Endothelial cell of umbilical vein (primary cell): ENCODE measurements around the gene PLEKHA5. TPM values are rescaled to one million over a fixed set of nuclear protein-coding genes. Genes with fewer than 3 reads are reported as not detected.

Experiments
- BruUV-seq: library from RNA; stranded (reverse); fragments of 400-500 nt; replicated peaks from 2 replicates; lab custom pipeline; 2021; lab: Mats Ljungman, UMichigan
- CTCF ChIA-PET: fragments of 300-600, 350-600 bp; sonication (Branson Sonifier 250); formaldehyde crosslinking; loops from one replicate; lab custom pipeline; 2021; ENCODE audit warnings: antibody characterized with exemption, inconsistent platforms; lab: Charles Lee
- POLR2A ChIA-PET: fragments of 300-600, 350-600 bp; sonication (Branson Sonifier 250); formaldehyde crosslinking; loops from one replicate; lab custom pipeline; 2021; ENCODE audit warnings: antibody characterized with exemption, inconsistent platforms; lab: Charles Lee
- DNase-seq: peaks from one replicate; pipeline ENCODE4 v3.0.0-alpha.2; 2011; ENCODE audit warnings: low read depth, low spot score
- FAIRE-seq: peaks from 2 replicates; lab custom pipeline; 2011; peaks lifted over from hg19 to GRCh38; lab: Jason Lieb, UNC
- H2AFZ ChIP-seq: 2 replicates; pipeline ENCODE4 v1.6.0; 2012; ENCODE audit warnings: low read depth, low read length, control low read depth, inconsistent platforms
- H3K27ac ChIP-seq: 2 replicates; pipeline ENCODE4 v1.5.1; 2011; ENCODE audit warnings: low read depth, mild to moderate bottlenecking, control low read depth, low read length, moderate library complexity; ENCODE audit not compliant: insufficient read depth
- H3K27me3 ChIP-seq, 2 experiments: 2 replicates each; pipeline versions ENCODE4 v1.6.0 to v1.6.1; 2011; ENCODE audit warnings: low read length in 2 of 2, mixed read lengths in 1 of 2; ENCODE audit not compliant: control insufficient read depth in 2 of 2, insufficient read depth in 2 of 2
- H3K36me3 ChIP-seq, 2 experiments: 2 replicates in 1 of 2; 3 replicates in 1 of 2; pipeline ENCODE4 v1.5.1; 2011; ENCODE audit warnings: low read length in 2 of 2, mild to moderate bottlenecking in 1 of 2, moderate library complexity in 1 of 2; ENCODE audit not compliant: control insufficient read depth in 2 of 2, insufficient read depth in 2 of 2; ENCODE audit errors: extremely low read depth in 1 of 2
- H3K4me1 ChIP-seq: 3 replicates; pipeline ENCODE4 v1.5.1; 2011; ENCODE audit warnings: mild to moderate bottlenecking, low read length; ENCODE audit not compliant: control insufficient read depth, insufficient read depth; ENCODE audit errors: extremely low read depth
- H3K4me2 ChIP-seq: 2 replicates; pipeline ENCODE4 v1.6.1; 2011; ENCODE audit warnings: low read length, control low read depth, mixed read lengths; ENCODE audit not compliant: insufficient read depth
- H3K4me3 ChIP-seq, 3 experiments: fragments of 200-600 bp in 1 of 3; sonication (generic), shearing (Covaris generic) in 1 of 3; replicated peaks in 1 of 3; 2 replicates each; pipeline ENCODE4 v1.5.1; 2011 to 2016; ENCODE audit warnings: control low read depth in 3 of 3, low read length in 3 of 3, mild to moderate bottlenecking in 2 of 3, inconsistent platforms in 1 of 3, low read depth in 1 of 3, moderate library complexity in 1 of 3; ENCODE audit not compliant: insufficient read depth in 1 of 3
- H3K79me2 ChIP-seq: 2 replicates; pipeline ENCODE4 v1.6.0; 2012; ENCODE audit warnings: low read length, inconsistent platforms; ENCODE audit not compliant: control insufficient read depth, insufficient read depth
- H3K9ac ChIP-seq: replicated peaks from 2 replicates; pipeline ENCODE3; 2011; ENCODE audit warnings: low read length, control low read depth; ENCODE audit not compliant: insufficient read depth; ENCODE audit errors: extremely low read depth
- H3K9me1 ChIP-seq: replicated peaks from 3 replicates; pipeline ENCODE4 v1.6.0; 2011; ENCODE audit warnings: mild to moderate bottlenecking, low read length; ENCODE audit not compliant: control insufficient read depth, insufficient read depth; ENCODE audit errors: extremely low read depth
- H3K9me3 ChIP-seq: replicated peaks from 2 replicates; pipeline ENCODE4 v1.5.1; 2012; ENCODE audit warnings: low read length, inconsistent platforms; ENCODE audit not compliant: control insufficient read depth, insufficient read depth
- H4K20me1 ChIP-seq: replicated peaks from 2 replicates; pipeline ENCODE3; 2011; ENCODE audit warnings: mild to moderate bottlenecking, low read length; ENCODE audit not compliant: control insufficient read depth, insufficient read depth; ENCODE audit errors: extremely low read depth
- EZH2 ChIP-seq: IDR thresholded peaks from 2 replicates; pipeline ENCODE4 v1.6.1; 2012; ENCODE audit warnings: borderline replicate concordance, low read depth, mild to moderate bottlenecking, moderate library complexity, low read length, inconsistent platforms; ENCODE audit not compliant: severe bottlenecking
- FOS ChIP-seq: IDR thresholded peaks from 2 replicates; pipeline ENCODE4 v1.6.1; 2011; ENCODE audit warnings: mild to moderate bottlenecking, low read length, moderate library complexity, borderline replicate concordance; ENCODE audit not compliant: insufficient read depth
- GATA2 ChIP-seq: IDR thresholded peaks from 2 replicates; pipeline ENCODE4 v1.7.0; 2011; ENCODE audit warnings: low read depth, mild to moderate bottlenecking, moderate library complexity, mixed read lengths, low read length; ENCODE audit not compliant: insufficient read length, insufficient read depth
- JUN ChIP-seq: IDR thresholded peaks from 2 replicates; pipeline ENCODE4 v1.6.1; 2011; ENCODE audit warnings: borderline replicate concordance, low read depth; ENCODE audit not compliant: insufficient read length, insufficient read depth
- MYC ChIP-seq: IDR thresholded peaks from one replicate; pipeline ENCODE4 v1.6.1; 2011; ENCODE audit warnings: mild to moderate bottlenecking, low read depth, low read length
- POLR2A ChIP-seq: IDR thresholded peaks from 2 replicates; pipeline ENCODE4 v1.6.1; 2012; ENCODE audit warnings: low read depth, mild to moderate bottlenecking, control low read depth, low read length
- POLR2AphosphoS5 ChIP-seq: IDR thresholded peaks from 2 replicates; pipeline ENCODE4 v1.6.1; 2012; ENCODE audit warnings: low read depth, mild to moderate bottlenecking, control low read depth, low read length, moderate library complexity; ENCODE audit not compliant: insufficient read depth
- dilution Hi-C: fragments of 300-500 bp; cut with MboI; formaldehyde crosslinking; loops from one replicate; pipeline ENCODE4 v1.15.0; 2019; ENCODE audit warnings: low sequenced_read_pairs; ENCODE audit not compliant: extremely low pct_ligation_motif_present
- intact Hi-C: fragments of 100-400 bp; cut with micrococcal nuclease; formaldehyde crosslinking; loops from one replicate; pipeline ENCODE4 v1.10.0; 2022
- polyA plus RNA-seq, 4 experiments: library from polyadenylated mRNA; depleted of rRNA in 3 of 4; stranded (reverse) in 3 of 4; unstranded in 1 of 4; fragments of >200 nt; gene quantifications; 2 replicates each; pipeline versions ENCODE4 v1.2.1 to v1.2.3, GENCODE V29; 2011 to 2012; ENCODE audit warnings: missing spikeins in 1 of 4
- total RNA-seq: library from RNA; stranded (reverse); gene quantifications from 2 replicates; pipeline ENCODE4 v1.2.3, GENCODE V29; 2021
- TF ChIP-seq, protein P1 (sequence below): IDR thresholded peaks from 2 replicates; pipeline ENCODE4 v1.6.1; 2011; ENCODE audit not compliant: insufficient read depth, insufficient read length
- TF ChIP-seq, protein P2 (sequence below), 2 donors: IDR thresholded peaks; 1 replicate in 1 of 2; 2 replicates in 1 of 2; pipeline ENCODE4 v1.5.1; 2011; ENCODE audit warnings: low read length in 2 of 2, mild to moderate bottlenecking in 2 of 2, moderate library complexity in 2 of 2, control low read depth in 1 of 2, inconsistent platforms in 1 of 2, low read depth in 1 of 2; ENCODE audit not compliant: insufficient read depth in 1 of 2; ENCODE audit errors: extremely low read depth in 1 of 2

PLEKHA5 gene
- total and polyA plus RNA-seq, 2 donors (not counting 3 experiments of a cell fraction or from before 2014, with no cell fraction given) = 2.5 to 12.7 TPM

DNA sequence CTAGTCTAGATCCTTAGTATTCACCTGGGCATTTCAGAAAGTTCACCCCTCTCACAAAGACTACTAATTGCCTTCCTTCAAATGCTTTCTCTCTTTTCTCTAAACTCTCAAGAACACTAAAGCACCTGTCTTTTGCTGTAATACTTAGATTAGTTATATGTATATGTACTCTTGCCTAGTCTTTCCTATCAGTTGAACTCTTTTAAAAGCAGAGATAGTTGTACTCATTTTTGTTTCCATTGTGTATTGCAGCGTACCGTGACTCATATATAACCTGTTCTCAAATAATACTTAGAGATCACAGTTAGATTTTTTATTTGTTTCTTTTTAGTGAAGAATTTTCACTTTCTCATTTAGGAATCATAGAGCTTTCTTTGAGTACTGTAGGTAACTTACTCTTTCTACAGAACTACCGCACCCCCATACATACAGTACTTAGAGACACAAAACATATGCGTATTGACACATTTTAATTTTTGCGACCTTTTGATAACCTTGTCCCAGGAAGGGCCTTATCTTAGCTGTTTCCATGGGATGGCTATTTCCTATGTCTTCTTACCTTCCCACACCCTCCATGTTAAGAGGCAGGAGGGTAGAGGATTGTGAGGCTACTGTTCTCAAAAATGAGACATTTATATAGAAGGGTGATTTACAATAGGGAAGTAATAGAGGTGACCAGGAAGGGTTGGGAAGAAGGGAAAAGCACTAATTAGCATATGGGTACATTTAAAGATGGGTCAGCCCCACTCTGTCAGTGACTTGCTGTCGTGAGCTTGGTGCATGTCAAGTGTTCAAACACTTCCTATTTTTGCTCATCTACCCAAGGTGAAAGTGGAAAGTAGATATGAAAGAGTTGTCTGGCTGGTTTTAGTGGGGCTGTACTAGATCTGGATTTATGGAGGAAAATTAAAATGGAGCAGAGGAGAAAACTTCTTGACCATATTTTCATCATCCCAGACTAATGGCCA, 74.3 kb downstream of the PLEKHA5 start:
- H3K36me3 ChIP-seq = no peaks in the 10 kb centered on the region
- no peak for DNase-seq
- H3K9me3 ChIP-seq = no peaks in the 10 kb centered on the region
- H3K27ac ChIP-seq = no peak overlapping the region
- no TSS peak for BruUV-seq
- H3K4me2 ChIP-seq = no peak overlapping the region
- intact Hi-C loops (no loop called here), dilution Hi-C loops (no loop called here)
- H3K27me3 ChIP-seq = no peaks in the 10 kb centered on the region
- H3K4me1 ChIP-seq = no peaks in the 10 kb centered on the region
- ChIA-PET CTCF (no interaction called here), POLR2A (no interaction called here)
- no peak overlapping the region for H3K4me3 ChIP-seq
- no peaks in the 10 kb centered on the region for H3K79me2 ChIP-seq
- FAIRE-seq = no peak
- H2AFZ ChIP-seq = no peak overlapping the region
- no peaks in the 10 kb centered on the region for H4K20me1 ChIP-seq
- TF ChIP-seq, protein P1, sequence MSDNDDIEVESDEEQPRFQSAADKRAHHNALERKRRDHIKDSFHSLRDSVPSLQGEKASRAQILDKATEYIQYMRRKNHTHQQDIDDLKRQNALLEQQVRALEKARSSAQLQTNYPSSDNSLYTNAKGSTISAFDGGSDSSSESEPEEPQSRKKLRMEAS = no peak
- no peak for TF ChIP-seq POLR2A
- TF ChIP-seq MYC = no peak
- no peak for TF ChIP-seq EZH2
- TF ChIP-seq GATA2 = no peak
- TF ChIP-seq, protein P2, sequence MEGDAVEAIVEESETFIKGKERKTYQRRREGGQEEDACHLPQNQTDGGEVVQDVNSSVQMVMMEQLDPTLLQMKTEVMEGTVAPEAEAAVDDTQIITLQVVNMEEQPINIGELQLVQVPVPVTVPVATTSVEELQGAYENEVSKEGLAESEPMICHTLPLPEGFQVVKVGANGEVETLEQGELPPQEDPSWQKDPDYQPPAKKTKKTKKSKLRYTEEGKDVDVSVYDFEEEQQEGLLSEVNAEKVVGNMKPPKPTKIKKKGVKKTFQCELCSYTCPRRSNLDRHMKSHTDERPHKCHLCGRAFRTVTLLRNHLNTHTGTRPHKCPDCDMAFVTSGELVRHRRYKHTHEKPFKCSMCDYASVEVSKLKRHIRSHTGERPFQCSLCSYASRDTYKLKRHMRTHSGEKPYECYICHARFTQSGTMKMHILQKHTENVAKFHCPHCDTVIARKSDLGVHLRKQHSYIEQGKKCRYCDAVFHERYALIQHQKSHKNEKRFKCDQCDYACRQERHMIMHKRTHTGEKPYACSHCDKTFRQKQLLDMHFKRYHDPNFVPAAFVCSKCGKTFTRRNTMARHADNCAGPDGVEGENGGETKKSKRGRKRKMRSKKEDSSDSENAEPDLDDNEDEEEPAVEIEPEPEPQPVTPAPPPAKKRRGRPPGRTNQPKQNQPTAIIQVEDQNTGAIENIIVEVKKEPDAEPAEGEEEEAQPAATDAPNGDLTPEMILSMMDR (IDR thresholded peaks at IDR 0.05; ENCODE audit: extremely low read depth in 1 of 2, insufficient read depth in 1 of 2, low read depth in 1 of 2, low read length in 2 of 2) = no peak
- TF ChIP-seq FOS = no peak
- no peak for TF ChIP-seq POLR2AphosphoS5
- no peak for TF ChIP-seq JUN
- H3K9ac ChIP-seq = no peak overlapping the region
- no peaks in the 10 kb centered on the region for H3K9me1 ChIP-seq
